ENCODE data around the gene ELAPOR2.
"Not testable (repeated sequence)": the region's sequence is repeated elsewhere in the genome, so short reads cannot be mapped to it uniquely, and the experiment has no call there.

Gene ELAPOR2

GRCh38 chr7:87059525-87060287 is at the start of gene ELAPOR2:
Gene ELAPOR2 (minus strand): TSS chr7:87059654. CDS start chr7:87059513, 141 bp downstream.
- peak; percentile 82 for DNase-seq

- DNase-seq: no peak
Observed at GRCh38 chr7:87107949-87108776, 48.7 kb upstream of the ELAPOR2 start.

- no peak for DNase-seq
Observed at GRCh38 chr7:87106974-87107612, 47.6 kb upstream of the ELAPOR2 start.

- DNase-seq: no peak
Observed at GRCh38 chr7:87105401-87105800, 45.9 kb upstream of the ELAPOR2 start.

- DNase-seq: no peak
Observed at GRCh38 chr7:87100326-87100725, 40.9 kb upstream of the ELAPOR2 start.

- not testable (repeated sequence) for DNase-seq
Observed at GRCh38 chr7:87097375-87097774, 37.9 kb upstream of the ELAPOR2 start.

- DNase-seq: no peak
Observed at GRCh38 chr7:87094322-87094721, 34.9 kb upstream of the ELAPOR2 start.

- no peak for DNase-seq
Observed at GRCh38 chr7:87092568-87093091, 33.2 kb upstream of the ELAPOR2 start.

- DNase-seq: no peak
Observed at GRCh38 chr7:87091487-87092066, 32.1 kb upstream of the ELAPOR2 start.

- DNase-seq: peak; percentile 5
Observed at GRCh38 chr7:87083865-87084519, 24.5 kb upstream of the ELAPOR2 start.

GRCh38 chr7:87082675-87083074 is 23.2 kb upstream of the ELAPOR2 start:
- no peak for DNase-seq

- DNase-seq: no peak
Observed at GRCh38 chr7:87075671-87076404, 16.4 kb upstream of the ELAPOR2 start.

- DNase-seq: no peak
Observed at GRCh38 chr7:87067788-87068187, 8.3 kb upstream of the ELAPOR2 start.

- DNase-seq: no peak
Observed at GRCh38 chr7:87060288-87060537, 759 bp upstream of the ELAPOR2 start.

GRCh38 chr7:87058744-87059524 is 520 bp downstream of the ELAPOR2 start:
- peak; percentile 22 for DNase-seq

- no peak for DNase-seq
Observed at GRCh38 chr7:87057210-87057609, 2.2 kb downstream of the ELAPOR2 start.

- DNase-seq: no peak
Observed at GRCh38 chr7:87056346-87056745, 3.1 kb downstream of the ELAPOR2 start.

GRCh38 chr7:87048839-87049238 is 10.6 kb downstream of the ELAPOR2 start:
- no peak for DNase-seq

GRCh38 chr7:87046456-87046855 is 13.0 kb downstream of the ELAPOR2 start:
- DNase-seq: no peak

GRCh38 chr7:87044713-87045112 is 14.7 kb downstream of the ELAPOR2 start:
- DNase-seq: not testable (repeated sequence)

GRCh38 chr7:87041586-87041985 is 17.9 kb downstream of the ELAPOR2 start:
- DNase-seq: not testable (repeated sequence)

All from activated CD4-positive, alpha-beta T cell treated with anti-CD3 and anti-CD28 coated beads for 48 hours (primary cell).